Activated naive CD4-positive, alpha-beta T cell (primary cell): ENCODE data around the gene IL1R1.

Source experiments
- DNase-seq, 4 experiments: peaks; one replicate each; lab custom pipeline; 2025; lab: John Stamatoyannopoulos, UW

The IL1R1 gene

GRCh38 chr2:102206666-102207341, 64.3 kb downstream of the IL1R1 start:
- DNase-seq: no peak

GRCh38 chr2:102208774-102209173, 66.2 kb downstream of the IL1R1 start:
- DNase-seq: no peak

GRCh38 chr2:102209474-102209873, 66.9 kb downstream of the IL1R1 start:
- DNase-seq: no peak

GRCh38 chr2:102217032-102217431, 74.5 kb downstream of the IL1R1 start:
- no peak for DNase-seq

- DNase-seq: no peak
Observed at GRCh38 chr2:102224824-102225739, 82.5 kb downstream of the IL1R1 start.

- no peak for DNase-seq
Observed at GRCh38 chr2:102226171-102226570, 83.6 kb downstream of the IL1R1 start.

GRCh38 chr2:102226612-102227391, 84.3 kb downstream of the IL1R1 start:
- DNase-seq: no peak

GRCh38 chr2:102229141-102229769, 86.7 kb downstream of the IL1R1 start:
- DNase-seq: no peak
